Measurements from ENCODE around the gene PLEK2.
"Not testable (repeated sequence)": the region's sequence is repeated elsewhere in the genome, so short reads cannot be mapped to it uniquely, and the experiment has no call there.

PLEK2 gene

DNA sequence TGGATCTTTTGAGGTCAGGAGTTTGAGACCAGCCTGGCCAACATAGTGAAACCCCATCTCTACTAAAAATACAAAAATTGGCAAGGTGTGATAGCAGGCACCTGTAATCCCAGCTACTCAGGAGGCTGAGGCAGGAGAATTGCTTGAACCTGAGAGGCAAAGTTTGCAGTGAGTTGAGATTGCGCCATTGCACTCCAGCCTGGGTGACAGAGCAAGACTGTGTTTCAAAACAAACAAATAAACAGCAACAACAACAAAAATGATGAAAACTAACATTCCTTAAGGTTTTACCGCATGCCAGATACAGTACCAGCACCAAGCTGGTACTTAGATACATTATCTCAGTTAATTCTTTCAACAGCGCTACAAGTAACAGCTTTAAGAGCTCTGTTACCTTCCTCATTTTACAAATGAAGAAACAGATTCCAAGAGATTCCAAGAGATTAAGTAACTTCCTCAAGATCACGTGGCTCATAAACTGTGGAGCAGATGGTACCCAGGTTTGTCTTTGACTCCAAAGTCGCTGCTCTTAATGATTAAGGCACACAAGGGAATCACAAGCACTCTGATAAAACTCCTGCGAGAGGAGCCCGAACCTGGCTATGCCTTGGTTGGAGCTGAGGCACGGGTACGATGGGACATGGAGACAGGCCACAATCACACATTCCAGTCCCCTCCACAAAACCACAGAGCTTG is 17.7 kb upstream of the PLEK2 start:
- no peak for DNase-seq (ENCODE audit: extremely low read depth in 1 of 2, low read depth in 1 of 2)

DNA sequence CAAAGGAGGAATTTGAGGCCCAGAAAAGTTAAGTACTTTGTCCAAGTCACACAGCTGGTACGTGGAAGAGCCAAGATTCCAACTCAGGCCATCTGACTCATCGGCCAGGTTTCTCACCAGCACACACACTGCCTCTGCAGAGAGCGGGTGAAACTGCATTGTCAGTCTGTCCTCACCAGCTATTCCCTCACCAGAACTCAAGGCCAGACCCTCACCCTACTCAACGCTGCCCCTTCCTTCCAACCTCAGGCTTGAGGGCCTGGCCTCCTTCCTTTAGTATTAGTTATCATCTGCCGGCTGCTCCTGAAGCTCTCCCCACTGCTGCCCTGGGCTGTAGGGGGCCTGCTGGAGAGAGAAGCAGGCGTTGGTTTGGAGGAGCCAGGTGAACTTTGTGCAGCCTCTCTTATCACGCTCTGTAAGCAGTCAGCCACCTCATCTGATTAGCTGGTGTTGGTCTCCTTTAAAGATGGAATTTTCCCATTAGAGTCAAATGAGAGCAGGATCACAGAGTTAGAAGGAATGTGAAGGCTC is 16.6 kb upstream of the PLEK2 start:
- no peak for DNase-seq (ENCODE audit: extremely low read depth in 1 of 2, low read depth in 1 of 2)

DNA sequence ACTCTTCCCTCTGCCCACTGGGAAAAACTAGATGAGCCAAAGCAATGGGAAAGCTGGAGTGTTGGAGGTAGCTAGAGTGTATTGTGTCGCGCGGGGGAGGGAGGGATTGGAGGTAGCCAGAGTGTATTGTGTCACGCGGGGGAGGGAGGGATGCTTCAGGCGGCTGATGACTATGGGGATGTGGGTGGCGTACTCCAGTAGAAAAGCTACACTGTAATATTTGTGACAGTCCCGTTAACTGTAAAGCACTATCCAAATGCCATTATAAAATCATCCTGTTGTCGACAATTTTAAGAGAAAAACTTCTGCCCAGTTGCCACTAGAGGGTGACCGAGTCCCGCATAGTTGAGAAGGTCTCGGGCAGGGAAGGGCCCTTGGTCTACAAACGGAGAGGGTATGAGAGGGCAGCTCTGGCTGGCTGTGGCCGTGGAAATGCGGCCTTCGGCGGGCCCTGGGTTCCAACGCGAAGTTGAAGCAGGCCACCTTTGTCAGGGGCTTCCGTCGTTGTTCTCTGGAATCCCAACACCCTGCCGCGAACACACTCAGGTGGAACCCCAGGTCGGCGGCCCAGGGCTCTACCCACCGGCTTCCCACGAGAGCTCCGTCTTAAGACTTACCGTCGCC is 15.1 kb upstream of the PLEK2 start:
- peak; percentile 30 to 54 for DNase-seq (ENCODE audit: extremely low read depth in 1 of 2, low read depth in 1 of 2)

DNA sequence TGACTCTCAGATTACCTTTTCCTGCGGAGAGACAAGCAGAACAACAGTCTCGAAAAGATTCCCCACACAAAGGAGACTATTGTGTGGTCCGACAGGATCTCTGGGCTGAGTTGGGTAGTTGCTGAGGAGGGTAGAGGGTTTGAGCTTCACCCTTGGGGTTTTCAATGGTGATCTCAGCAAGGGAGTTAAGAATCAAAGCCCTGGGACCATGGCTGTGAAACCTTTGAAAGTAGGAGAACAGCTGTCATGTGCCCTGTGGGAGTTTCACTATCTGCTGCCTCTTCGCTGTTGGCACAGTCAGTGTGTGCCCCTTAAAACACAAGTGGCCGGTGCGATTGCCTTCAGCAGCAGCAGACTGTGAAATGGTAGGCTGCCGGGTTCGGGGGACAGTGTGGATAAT is 14.2 kb upstream of the PLEK2 start:
- no peak for DNase-seq (ENCODE audit: extremely low read depth in 1 of 2, low read depth in 1 of 2)

DNA sequence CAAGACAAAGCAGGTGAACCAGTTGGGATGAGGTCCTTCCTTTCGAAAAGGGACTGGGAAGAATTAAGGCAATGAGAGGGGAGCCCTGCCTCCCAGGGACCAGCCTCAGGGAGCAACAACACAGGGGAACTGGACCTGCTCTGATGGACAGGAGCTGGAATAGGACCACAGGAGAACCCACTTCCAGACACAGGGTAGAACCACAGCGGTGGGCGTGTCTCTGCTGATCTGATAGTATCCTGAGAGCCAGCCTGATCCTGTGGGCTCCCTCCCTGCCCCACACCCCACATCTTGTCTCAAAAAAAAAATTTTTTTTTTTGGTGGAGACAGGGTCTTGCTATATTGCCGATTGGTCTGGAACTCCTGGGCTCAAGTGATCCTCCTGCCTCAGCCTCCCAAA is 13.6 kb upstream of the PLEK2 start:
- DNase-seq (ENCODE audit: extremely low read depth in 1 of 2, low read depth in 1 of 2), result no peak

DNA sequence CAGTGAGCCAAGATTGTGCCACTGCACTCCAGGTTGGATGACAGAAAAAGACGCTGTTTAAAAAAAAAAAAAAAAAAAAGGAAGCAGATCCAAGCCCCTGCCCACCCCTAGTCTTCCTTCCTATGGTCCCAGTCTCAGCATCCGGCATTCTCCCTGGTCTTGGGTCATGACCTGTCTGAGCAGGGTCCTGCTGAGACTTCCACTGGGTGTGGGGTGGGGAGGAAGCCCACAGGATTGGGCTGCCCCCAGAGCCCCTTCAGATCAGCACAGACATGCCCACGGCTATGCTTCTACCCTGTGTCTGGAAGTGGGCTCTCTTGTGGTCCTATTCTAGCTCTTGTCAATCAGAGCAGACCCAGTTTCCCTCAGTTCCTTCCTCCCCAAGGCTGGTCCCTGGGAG is 12.6 kb upstream of the PLEK2 start:
- DNase-seq (ENCODE audit: extremely low read depth in 1 of 2, low read depth in 1 of 2), result no peak

DNA sequence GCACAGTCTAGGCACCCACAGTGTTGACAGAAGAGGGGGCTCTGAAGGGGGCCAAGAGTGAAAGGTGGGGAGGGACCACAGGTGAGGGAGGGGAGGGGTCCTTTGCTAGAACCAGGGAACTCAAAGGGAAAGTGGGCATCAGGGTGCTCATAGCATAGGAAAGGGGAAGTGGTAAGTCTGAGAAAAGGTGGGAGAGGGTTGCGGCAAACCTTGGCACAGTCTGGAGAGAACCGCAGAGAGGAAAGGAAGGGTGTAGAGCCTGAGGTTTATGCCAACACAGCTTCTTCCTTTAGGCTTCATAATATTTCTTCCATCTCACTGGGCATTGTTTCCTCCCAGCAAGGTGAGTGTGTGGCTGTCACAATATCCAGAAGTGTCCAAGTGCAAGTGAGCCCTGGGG is 11.5 kb upstream of the PLEK2 start:
- DNase-seq (ENCODE audit: extremely low read depth in 1 of 2, low read depth in 1 of 2), result no peak

DNA sequence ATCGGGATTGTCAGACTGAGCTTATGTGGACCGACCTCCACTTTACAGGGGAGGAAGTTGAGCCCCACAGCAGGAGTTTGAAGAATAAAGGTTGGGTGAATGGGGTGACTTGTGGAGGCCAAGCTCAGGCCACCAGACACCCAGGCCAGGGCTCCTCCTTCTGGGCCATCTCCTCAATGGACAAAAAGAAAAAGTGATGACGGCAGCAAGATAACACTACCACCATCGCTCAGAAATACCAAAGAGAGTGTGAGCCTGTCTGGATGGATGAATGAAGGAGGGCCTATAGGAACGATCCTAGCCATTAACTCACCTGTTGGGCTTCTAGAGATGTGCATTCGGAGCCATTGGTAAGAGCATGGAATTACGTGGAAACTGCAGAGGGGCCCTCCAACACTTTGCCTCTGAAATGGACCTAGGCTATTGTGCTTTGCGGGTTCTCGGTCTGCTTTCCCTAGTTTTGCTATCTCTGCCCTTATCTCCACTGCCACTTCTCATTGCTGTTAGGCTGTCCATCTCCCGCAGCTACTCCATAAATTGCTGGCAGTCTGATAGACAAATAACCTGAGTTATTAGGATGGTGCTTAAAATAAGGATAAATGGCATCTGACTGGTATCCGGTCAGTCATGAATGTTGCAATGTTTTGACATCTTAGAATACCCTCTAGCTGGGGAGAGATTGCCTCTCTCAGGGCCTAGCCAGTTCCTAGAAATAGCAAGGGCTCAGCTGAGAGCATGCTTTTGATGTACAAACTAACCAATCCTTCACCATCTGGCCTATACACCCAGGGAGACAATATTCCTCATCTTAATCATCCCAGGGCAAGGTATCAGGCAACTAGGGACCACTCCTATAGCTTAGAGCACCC is 9.6 kb upstream of the PLEK2 start:
- no peak for DNase-seq (ENCODE audit: extremely low read depth in 1 of 2, low read depth in 1 of 2)

DNA sequence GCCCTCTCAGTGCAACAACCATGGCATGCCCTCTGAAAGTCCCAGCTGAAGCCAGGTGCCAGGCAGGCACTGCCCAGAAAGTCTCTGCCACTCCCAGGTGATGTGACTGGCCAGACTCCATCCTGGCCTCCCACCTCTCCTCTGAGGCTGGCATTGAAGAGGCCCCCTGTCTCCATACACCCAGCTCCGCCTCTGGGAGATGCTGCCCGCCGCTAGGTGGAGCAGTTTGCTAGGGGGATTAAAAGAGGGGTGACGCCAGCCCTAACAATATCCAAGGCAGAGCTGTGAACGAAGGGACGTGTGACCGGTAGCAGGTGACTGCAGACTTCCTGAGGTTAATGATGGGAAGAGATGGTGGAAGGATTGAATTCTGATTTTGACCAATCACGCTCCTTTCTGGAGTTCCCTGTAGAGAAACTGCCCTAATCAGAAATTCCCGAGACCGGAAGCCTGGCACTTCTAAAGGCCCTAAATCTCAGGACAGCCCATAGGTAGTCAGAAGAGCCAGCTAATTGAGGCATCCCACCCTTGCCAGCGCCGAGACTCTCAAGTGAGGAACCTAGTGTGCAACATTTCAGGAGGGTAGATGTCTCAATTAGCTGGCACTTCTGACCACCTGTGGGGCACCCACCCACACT is 8.3 kb upstream of the PLEK2 start:
- no peak for DNase-seq (ENCODE audit: extremely low read depth in 1 of 2, low read depth in 1 of 2)

DNA sequence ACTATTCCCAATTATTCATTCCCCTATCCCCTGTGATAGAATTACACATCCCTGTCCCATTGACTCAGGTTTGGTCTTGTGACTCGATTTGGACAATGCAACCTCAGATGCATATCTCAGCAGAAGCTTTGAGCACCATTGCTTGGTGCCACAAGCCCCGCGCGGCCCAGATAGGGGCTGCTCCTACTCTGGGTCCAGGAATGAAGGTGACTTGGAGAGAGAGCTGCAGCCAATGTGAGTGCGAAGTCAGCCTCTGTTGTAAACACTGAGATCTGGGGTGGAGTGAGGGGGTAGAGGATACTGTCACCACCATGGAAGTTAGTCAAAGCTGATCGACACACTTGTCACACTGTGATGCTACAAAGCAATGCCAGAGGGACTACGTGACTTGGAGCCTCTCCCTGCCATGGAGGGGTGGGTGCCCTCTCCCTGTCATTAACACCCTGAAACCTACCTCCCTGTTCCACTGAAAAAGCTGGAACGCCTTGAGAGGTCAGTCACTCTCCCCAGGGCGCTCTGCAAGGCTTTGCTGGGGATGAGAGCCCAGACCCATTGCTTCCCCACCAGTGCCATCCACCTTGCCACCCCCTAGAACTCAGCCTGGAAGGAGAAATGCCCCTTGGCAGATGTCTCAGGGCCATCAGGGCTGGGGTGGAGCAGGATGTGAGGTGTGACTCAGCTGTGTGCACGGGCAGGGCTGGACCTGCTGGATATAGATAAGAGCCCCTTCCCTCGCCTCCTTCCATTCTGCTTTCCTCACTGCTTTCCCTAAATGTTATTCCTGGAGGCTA is 6.6 kb upstream of the PLEK2 start:
- no peak for DNase-seq (ENCODE audit: extremely low read depth in 1 of 2, low read depth in 1 of 2)

DNA sequence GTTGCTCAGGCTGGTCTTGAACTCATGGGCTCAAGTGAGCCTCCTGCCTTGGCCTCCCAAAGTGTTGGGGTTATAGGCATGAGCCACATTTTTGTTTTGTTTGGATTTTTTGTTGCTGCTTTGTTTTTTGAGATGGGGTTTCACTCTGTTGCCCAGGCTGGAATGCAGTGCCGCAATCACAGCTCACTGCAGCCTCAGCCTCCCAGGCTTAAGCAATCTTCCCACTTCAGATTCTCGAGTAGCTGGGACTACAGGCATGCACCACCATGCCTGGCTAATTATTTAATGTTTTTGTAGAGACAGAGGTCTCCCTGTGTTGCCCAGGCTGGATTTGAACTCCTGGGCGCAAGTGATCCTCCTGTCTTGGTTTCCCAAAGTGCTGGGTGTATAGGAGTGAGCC is 5.7 kb upstream of the PLEK2 start:
- DNase-seq (ENCODE audit: extremely low read depth in 1 of 2, low read depth in 1 of 2), result no peak

DNA sequence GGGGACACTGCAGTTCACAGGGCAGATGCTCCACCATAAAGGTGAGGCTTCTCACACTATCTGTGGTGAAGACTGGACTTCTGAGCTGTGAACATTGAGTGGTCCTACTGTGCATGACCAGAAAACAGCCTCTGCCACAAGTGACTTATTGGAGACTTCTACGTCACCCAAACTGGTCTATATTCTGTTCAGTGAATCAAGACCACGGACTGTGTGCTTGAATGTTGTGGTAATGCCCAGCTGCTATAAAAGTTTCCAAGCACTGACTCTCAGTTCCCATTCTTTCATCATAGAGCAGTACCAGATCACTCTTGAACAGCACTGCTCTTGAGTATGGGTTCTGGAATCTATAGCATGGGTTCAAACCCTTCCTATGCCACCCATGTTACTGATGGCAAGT is 4.8 kb upstream of the PLEK2 start:
- no peak for DNase-seq (ENCODE audit: extremely low read depth in 1 of 2, low read depth in 1 of 2)

DNA sequence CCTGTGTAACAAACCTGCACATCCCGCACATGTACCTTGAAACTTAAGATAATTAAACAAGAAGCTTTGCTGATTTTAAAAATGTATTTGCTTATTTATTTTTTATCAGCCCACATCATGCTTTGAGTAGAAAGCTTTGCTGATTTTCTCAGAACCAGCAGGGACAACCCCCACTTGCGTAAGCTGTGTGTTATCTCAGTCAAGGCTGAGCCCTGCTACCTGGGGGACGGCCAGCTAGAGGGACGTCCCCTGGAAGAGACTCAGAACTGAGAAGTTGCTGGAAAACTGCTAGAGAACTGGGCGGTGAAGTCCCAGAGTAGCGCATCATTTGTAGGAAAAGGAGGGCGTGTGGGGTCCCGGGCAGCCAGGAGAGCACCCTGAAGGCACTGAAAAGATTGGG is 4.1 kb upstream of the PLEK2 start:
- DNase-seq (ENCODE audit: extremely low read depth in 1 of 2, low read depth in 1 of 2), result no peak

DNA sequence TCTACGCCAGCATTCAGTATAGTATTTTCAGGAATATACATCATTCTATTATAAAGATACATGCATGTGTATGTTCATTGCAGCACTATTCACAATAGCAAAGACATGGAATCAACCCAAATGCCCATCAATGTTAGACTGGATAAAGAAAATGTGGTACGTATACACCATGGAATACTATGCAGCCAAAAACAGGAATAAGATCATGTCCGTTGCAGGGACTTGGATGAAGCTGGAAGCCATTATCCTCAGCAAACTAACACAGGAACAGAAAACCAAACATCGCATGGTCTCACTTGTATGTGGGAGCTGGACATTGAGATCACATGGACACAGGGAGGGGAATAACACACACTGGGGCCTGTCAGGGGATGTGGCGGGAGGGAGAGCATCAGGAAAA is 3.6 kb upstream of the PLEK2 start:
- DNase-seq (ENCODE audit: extremely low read depth in 1 of 2, low read depth in 1 of 2), result not testable (repeated sequence)

DNA sequence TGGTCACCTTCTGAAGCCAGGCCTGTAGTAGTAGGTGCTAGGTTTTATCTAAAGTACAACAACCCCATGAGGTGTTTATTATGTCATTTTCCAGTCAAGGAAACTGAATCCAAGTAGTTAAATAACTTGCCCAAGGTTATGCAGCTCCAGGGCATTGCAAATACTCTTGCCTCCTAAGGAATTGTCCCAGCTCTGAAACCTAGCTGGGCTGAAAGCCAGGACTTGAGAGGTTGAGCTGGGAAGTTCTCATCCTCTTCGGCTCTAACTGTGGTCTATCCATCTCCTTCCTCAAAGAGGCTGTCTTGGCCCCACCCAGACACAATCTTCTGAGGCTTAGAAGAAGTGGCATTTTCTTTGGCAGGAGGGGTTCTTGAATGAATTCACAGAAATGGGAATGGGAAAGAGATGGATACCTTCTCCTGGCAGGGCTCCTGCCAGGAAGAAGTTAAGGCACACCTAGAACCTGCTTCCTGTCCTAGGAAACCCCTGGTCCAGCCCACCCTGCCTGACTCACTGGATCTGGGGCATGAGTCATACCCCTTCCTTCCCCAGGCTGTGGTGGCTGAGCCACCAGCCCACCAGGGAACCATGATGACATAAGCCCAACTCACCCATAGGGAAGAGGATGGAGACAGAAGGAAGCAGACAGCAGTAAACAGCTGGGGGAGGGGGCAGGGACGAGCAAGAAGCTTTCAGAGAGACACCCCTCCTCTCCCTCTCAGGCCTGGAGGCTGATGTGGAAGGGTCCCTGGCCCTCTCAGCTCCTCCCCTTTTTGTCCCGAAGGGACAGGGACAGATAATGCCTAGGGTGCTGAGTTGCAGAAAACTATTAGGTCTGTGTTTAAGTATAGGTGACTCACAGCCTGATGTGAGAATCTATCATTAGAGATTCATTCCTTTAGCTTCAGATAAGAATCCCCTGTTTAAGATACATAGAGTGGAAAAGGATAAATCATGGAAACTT is 2.1 kb upstream of the PLEK2 start:
- DNase-seq (ENCODE audit: extremely low read depth in 1 of 2, low read depth in 1 of 2), result no peak

DNA sequence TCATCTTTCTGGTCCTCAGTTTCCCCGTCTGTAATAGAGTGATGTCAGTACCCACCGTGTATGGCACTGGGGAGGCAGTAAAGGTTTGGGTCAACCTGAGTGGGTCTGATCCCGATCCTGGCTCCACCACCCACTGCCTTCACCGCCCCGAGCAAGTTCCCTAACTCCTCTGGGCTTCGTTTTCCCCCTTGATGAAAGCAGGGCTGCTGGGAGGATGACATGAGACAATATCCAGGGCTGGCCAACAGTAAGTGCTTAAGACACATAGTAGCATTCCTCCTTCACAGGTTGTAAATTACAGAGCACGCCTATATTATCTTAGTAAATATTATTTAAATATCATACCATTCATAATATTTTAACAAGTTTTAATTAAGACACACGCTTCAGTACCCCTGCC is 595 bp downstream of the PLEK2 start:
- DNase-seq (ENCODE audit: extremely low read depth in 1 of 2, low read depth in 1 of 2), result no peak

DNA sequence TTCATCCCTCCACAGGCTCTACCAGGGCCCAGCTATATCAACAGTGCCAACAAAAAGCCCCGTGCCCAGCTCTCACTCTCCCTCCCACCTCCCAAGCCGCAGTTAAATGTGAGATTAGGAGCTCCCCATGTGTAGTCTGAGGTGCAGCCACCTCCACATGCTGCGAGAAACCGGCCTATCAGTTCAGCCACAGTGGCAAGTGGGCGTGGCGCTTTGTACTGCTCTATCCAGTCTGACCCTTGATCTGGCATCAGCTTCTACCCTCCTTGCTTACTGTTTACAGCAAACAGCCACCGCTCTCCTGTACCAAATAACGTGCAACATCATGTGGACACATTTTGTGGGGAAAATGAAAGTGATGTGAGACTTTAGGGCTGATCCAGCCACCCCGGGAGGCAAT is 1.7 kb downstream of the PLEK2 start:
- no peak for DNase-seq (ENCODE audit: extremely low read depth in 1 of 2, low read depth in 1 of 2)

DNA sequence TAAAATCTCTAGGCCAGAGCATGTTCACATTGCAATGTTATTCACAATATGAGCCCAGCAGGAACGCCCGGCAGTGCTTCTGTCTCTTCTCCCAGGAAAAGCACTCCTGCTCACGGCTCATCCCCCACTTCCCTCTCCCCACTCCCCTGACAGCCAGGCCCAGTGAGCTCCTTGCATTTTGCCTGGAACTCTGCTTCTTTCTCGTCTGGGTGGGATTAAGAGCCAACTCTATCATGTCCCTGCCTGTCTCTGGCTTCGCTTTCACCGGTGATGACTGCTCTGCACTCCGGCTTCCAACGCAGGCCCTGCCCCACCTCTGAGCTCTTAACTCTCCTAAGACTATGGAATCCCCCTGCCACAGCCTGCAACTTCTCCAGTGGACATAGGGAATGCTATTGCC is 2.5 kb downstream of the PLEK2 start:
- no peak for DNase-seq (ENCODE audit: extremely low read depth in 1 of 2, low read depth in 1 of 2)

DNA sequence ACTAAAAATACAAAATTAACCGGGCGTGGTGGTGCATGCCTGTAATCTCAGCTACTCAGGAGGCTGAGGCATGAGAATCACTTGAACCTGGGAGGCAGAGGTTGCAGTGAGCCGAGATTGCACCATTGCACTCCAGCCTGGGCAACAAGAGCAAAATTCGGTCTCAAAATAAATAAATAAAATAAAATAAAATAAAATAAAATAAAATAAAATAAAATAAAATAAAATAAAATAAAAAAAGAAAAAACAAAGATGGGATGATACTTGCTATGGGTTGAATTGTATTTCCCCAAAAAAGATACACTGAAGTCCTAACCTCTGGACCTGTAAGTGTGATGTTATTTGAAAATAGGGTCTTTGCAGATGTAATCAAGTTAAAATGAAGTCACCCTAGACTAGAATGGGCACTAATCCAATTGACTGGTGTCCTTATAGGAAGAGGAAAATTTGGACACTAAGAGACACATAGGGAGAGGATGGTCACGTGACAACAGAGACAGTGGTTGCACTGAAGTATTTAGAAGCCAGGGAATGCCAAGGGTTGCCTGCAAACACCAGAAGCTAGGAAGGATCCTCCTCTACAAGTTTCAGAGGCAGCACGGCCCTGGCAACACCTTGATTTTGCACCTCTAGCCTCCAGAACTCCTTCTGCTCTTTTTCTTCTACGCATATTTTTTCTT is 3.7 kb downstream of the PLEK2 start:
- DNase-seq (ENCODE audit: extremely low read depth in 1 of 2, low read depth in 1 of 2), result not testable (repeated sequence)
